Retinal pigment epithelial cell (primary cell): ENCODE measurements around the gene ACSM3.

Experiments used
- DNase-seq: peaks from one replicate; pipeline ENCODE4 v3.0.0-alpha.2; 2010; ENCODE audit warnings: low read depth
- H3K4me3 ChIP-seq: 2 replicates; pipeline ENCODE4 v1.5.1; 2011; ENCODE audit warnings: mild to moderate bottlenecking, low read length, control low read depth, moderate library complexity
- CTCF ChIP-seq: conservative IDR thresholded peaks from 2 replicates; pipeline ENCODE4 v1.5.1; 2011; ENCODE audit warnings: low read depth, low read length, control low read depth, inconsistent platforms

Gene ACSM3

GRCh38 chr16:20768121-20768520, 4.3 kb downstream of the ACSM3 start:
- no peak for DNase-seq
- H3K4me3 ChIP-seq = no peak overlapping the region
- TF ChIP-seq CTCF = no peak

GRCh38 chr16:20768818-20769217, 5.0 kb downstream of the ACSM3 start:
- TF ChIP-seq CTCF = no peak
- H3K4me3 ChIP-seq = no peak overlapping the region
- DNase-seq = no peak

GRCh38 chr16:20773679-20774078, 9.9 kb downstream of the ACSM3 start:
- no peak for DNase-seq
- no peak for TF ChIP-seq CTCF
- no peak overlapping the region for H3K4me3 ChIP-seq

- no peak overlapping the region for H3K4me3 ChIP-seq
- TF ChIP-seq CTCF = peak; percentile 96
- DNase-seq = peak; percentile 33
Measured at GRCh38 chr16:20774703-20775362, 11.0 kb downstream of the ACSM3 start.

GRCh38 chr16:20781697-20782096, 17.9 kb downstream of the ACSM3 start:
- no peak for TF ChIP-seq CTCF
- no peak overlapping the region for H3K4me3 ChIP-seq
- DNase-seq = no peak

GRCh38 chr16:20782470-20782869, 18.7 kb downstream of the ACSM3 start:
- no peak for TF ChIP-seq CTCF
- DNase-seq = no peak
- no peak overlapping the region for H3K4me3 ChIP-seq

- TF ChIP-seq CTCF = no peak
- DNase-seq = no peak
- no peak overlapping the region for H3K4me3 ChIP-seq
Measured at GRCh38 chr16:20784204-20784603, 20.4 kb downstream of the ACSM3 start.
